B cell (primary cell): ENCODE measurements around the gene CAPN5.

Source experiments
- EZH2 ChIP-seq: IDR thresholded peaks from 2 replicates; pipeline ENCODE4 v1.6.1; 2012; ENCODE audit warnings: borderline replicate concordance, low read depth, mild to moderate bottlenecking, moderate library complexity, low read length; ENCODE audit not compliant: insufficient read depth, poor library complexity, severe bottlenecking
- TF ChIP-seq, protein P1 (sequence below): fragments of 200-600 bp; IDR thresholded peaks from one replicate; pipeline ENCODE4 v1.8.0; 2022; ENCODE audit warnings: antibody characterized with exemption, mild to moderate bottlenecking

DNA sequence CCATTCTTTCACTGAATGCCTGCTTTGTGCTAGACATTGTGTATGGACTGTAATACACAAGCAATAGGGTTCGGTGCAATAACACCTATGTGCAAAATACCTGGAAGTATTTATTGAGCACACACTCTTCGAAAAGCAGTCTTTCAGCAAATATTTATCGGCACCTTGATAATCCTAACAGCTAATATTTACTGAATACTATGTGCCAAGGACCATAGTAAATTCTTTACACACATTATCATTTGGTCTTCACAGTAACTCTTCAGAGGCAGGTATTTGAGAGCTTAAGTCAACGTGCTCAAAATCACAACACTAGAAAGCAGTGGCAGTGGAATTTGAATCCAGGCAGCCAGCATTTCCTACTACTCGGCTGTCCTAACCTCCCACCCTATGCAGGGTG, 30.4 kb upstream of the CAPN5 start:
- TF ChIP-seq, protein P1, sequence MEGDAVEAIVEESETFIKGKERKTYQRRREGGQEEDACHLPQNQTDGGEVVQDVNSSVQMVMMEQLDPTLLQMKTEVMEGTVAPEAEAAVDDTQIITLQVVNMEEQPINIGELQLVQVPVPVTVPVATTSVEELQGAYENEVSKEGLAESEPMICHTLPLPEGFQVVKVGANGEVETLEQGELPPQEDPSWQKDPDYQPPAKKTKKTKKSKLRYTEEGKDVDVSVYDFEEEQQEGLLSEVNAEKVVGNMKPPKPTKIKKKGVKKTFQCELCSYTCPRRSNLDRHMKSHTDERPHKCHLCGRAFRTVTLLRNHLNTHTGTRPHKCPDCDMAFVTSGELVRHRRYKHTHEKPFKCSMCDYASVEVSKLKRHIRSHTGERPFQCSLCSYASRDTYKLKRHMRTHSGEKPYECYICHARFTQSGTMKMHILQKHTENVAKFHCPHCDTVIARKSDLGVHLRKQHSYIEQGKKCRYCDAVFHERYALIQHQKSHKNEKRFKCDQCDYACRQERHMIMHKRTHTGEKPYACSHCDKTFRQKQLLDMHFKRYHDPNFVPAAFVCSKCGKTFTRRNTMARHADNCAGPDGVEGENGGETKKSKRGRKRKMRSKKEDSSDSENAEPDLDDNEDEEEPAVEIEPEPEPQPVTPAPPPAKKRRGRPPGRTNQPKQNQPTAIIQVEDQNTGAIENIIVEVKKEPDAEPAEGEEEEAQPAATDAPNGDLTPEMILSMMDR, result no peak
- no peak for TF ChIP-seq EZH2
